ENCODE results near the gene EIF4G3.
"Not testable (repeated sequence)": the region's sequence is repeated elsewhere in the genome, so short reads cannot be mapped to it uniquely, and the experiment has no call there.

EIF4G3 gene

DNA sequence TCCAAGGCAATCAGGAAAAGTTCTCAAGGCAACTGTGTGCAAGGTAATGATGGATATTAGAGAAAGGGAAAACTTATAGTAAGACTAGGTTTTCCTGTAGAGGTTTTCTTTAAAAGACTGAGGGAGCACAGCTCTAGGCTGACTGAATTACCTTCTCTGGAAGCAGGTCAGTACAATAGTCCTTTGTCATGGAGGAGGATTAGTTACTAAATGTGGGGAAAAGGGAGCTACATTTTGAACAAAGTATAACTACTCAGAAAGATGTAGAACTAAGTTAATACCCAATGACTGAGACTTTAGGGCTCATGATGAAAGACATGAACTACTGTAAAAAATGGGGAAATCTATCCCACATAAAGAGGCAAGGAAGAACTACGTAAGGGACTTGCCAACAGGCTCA is 241.0 kb downstream of the EIF4G3 start:
- no peak for DNase-seq (ENCODE audit: low spot score)

DNA sequence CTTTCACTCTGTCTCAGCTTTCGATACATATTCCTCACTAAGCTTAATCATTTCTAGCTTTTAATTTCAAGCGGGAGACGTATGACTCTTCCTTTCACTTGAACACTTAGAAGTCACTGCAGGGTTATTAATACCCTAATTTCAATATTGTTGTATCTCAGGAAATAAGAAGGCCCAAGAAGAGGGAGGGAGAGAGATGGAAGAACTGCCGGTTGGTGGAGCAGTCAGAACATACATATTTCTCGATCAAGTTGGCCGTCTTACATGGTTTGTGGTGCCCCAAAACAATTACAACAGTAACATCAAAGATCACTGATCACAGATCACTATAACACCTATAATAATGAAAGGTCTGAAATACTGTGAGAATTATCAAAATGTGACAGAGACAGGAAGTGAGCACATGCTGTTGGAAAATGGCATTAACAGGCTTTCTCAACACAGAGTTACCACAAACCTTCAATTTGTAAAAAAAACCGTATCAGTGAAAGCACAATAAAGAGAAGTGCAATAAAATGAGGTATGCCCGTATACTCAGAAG is 244.2 kb downstream of the EIF4G3 start:
- DNase-seq (ENCODE audit: low spot score): no peak

DNA sequence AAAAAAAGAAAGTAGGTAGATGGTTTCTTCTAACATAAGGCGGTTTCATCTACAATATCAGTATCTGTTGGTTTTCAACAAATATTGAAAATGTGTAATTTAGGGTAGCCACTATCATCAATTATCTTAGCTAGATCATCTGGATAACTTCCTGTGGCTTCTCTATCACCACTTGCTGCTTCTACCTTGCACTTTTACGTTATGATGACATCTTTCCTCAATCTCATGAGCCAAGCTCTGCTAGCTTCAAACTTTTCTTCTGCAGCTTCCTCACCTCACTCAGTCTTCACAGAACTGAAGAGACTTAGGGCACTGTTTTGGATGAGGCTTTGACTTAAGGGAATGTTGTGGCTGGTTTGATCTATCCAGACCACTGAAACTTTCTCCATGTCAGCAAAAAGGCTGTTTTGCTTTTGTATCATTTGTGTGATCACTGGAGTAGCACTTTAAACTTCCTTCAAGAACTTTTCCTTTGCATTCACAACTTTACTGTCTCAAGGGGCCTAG is 244.7 kb downstream of the EIF4G3 start:
- no peak for DNase-seq (ENCODE audit: low spot score)

DNA sequence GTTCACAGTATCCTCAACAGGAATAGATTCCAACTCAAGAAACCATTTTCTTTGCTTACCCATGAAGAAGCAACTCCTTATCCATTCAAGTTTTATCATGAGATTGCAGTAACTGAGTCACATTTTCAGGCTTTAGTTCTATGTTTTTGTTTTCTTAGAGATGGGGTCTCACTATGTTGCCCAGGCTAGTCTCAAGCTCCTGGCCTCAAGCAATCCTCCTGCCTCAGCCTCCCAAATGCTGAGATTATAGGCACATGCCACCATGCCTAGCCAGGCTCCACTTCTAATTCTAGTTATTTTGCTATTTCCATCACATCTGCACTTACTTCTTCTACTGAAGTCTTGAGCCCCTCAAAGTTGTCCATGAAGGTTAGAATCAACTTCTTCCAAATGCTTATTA is 246.3 kb downstream of the EIF4G3 start:
- DNase-seq (ENCODE audit: low spot score): no peak

DNA sequence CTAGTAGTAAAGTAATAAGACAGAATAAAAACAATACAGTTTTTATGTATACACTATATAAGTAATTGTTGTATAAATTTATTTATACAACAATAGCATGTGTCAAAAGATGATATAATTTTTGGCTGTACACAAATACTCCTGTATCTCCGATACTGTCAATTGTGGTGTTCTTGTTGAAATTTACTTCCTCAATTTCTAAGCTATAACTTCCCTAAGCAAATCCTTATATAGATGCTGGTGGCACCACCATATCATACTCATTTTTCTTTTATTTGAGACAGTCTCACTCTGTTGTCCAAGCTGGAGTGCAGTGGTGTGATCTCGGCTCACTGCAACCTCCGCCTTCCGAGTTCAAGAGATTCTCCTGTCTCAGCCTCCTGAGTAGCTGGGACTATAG is 248.6 kb downstream of the EIF4G3 start:
- no peak for DNase-seq (ENCODE audit: low spot score)

DNA sequence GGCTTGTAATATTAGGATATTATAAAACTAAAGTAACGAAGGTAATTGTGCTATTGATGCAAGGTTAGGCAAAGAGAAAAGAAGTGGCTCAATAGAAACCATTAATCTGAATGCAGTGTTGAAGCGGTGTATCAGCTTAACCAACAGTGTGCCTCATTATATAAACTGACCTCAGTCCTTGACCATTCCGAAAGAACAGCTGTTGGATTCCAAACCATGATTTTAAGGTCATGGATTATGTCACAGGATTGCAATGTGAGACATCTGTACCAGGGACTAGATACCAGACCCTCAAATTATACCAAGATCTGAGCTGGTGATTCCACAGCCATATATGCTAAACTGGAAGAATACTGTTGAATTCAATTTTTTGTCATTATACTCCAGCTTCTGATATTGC is 255.4 kb downstream of the EIF4G3 start:
- DNase-seq (ENCODE audit: low spot score): no peak

DNA sequence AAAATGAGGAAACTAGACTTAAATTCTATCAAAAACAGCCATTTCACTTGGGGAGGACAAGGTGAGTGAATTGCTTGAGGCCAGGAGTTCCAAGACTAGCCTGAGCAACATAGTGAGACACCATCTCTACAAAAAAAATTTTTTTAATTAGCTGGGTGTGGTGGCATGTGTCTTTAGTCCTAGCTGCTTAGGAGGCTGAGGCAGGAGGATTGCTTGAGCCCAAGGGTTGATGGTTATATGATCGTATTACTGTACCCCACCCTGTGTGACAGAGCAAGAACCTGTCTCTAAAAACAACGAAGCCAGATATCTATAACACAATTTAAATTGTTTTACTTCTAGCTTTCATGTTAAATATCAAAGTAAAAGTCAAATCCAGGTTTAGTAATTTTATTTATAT is 263.5 kb downstream of the EIF4G3 start:
- DNase-seq (ENCODE audit: low spot score): no peak

DNA sequence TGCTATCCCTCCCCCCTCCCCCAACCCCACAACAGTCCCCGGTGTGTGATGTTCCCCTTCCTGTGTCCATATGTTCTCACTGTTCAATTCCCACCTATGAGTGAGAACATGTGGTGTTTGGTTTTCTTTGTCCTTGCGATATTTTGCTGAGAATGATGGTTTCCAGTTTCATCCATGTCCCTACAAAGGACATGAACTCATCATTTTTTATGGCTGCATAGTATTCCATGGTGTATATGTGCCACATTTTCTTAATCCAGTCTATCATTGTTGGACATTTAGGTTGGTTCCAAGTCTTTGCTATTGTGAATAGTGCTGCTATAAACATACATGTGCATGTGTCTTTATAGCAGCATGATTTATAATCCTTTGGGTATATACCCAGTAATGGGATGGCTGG is 269.2 kb downstream of the EIF4G3 start:
- DNase-seq (ENCODE audit: low spot score): not testable (repeated sequence)

DNA sequence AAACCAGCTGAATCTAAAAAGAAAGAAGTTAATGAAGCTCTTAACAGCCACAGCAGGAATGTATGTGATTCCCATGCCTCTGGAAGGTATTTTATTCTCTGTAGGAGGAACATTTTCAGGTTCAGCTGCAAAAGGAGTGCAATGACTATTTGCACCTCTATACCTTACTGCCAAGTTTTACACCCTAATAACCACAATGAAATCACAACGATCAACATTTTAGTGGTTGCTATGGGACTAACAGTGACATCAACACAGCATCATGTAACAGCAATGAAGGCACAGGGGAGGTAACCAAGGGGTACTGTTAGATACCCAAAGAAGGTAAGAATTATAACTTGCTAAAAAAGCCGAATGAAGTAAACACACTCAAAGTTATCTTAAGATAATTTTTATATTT is 273.3 kb downstream of the EIF4G3 start:
- DNase-seq (ENCODE audit: low spot score): no peak

DNA sequence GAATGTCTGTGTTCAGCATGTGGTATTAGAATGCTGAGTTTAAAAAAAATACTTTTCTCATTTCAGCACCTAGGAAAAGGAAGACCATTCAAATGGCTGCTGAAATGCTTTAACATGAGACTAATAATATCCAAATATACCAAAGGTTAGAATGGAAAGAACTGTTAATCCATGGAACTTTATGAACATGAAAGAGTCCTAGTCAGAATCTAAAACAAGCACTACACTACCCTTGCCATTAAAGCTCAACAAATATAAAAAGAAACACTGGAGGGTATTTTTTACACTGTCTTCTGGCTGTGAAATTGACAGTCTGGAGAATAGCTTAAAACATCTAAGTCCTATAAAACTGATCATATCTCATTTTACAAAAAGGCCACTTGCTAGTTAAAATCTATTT is 276.6 kb downstream of the EIF4G3 start:
- DNase-seq (ENCODE audit: low spot score): no peak

DNA sequence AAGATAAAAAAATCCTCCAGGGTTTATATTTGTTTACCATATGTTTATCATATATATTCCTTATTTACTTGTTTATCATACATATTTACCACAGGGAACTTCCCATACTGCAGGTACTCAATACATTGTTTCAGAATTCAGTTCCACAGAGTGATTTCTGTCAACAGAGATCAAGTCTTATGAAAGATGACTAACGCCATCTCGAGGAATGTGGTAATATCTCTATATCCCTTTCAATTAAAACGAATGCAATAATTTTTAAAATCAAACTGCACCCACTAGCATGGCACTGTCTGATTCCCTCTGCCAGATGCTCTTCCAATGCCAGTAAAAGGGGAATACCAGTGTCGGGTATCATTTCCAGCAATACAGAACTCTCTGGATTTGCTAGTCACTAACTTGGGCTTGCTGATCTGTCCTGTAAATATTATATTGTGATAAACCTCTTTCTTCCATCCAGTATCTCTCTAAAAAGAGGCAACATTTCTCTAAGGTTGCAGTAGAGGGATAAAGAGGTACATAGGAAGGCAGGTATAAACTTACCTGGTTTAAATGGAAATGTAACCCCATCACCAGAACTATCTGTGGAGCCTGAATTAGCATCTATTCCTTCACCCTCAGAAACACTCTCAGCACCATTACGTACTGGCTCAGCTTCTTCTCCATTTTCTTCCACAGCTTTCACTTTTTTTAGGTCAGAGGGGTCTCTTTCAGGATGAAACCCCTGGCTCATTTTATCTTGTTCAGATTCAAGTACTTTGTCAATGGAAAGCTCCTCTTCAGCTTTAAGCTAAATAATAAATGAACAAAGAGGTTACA is 277.3 kb downstream of the EIF4G3 start:
- no peak for DNase-seq (ENCODE audit: low spot score)

DNA sequence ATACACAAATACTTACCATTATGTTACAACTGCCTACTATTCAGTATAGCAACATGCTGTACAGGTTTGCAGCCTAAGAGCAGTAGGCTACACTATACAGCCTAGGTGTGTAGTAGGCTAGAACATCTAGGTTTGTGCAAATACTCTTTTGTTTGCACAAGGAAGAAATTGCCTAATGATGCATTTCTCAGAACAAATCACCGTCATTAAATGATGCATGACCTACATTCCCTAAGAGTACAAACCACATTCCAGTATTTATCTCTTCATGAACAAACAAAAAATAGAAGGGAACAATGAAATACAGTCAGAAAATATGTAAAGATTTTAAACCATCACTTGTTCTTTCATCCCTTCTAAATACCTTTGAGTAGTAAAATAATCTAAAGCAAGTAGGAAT is 279.9 kb downstream of the EIF4G3 start:
- no peak for DNase-seq (ENCODE audit: low spot score)

DNA sequence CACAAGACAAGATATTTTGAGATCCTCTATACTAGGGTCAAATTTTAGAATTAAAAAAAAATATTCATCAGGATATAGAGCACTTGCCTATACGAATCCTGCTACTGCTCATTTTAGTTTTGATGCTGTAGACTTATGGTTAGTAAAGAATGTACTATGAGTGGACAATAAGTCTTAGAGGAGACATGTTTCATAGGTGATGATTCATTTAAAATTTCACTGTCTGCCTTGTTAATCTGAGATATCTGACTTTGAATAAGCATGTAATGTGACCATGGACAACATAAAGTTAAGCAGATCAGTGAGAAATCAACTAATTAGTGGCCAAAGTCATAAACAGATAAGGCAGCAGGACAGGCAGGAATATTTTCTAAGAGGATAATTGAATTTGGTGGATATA is 282.8 kb downstream of the EIF4G3 start:
- DNase-seq (ENCODE audit: low spot score): no peak

DNA sequence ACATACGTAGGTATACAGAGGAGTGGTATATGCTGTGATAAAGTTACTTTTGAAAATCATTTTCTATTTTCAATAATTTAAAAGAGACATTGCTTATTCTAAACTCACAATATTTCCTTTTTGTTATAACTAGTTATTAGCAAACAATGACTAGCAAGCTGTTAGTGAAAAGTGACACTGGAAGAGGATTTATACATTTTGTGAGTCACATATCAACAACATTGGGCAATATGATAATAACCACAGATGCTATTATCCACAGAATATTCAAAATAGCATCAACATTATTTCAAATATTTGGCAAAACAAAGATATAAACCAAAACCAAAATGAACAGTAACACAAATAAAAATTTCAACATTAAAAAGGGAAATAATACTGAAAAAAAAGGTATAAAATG is 285.6 kb downstream of the EIF4G3 start:
- DNase-seq (ENCODE audit: low spot score): no peak

DNA sequence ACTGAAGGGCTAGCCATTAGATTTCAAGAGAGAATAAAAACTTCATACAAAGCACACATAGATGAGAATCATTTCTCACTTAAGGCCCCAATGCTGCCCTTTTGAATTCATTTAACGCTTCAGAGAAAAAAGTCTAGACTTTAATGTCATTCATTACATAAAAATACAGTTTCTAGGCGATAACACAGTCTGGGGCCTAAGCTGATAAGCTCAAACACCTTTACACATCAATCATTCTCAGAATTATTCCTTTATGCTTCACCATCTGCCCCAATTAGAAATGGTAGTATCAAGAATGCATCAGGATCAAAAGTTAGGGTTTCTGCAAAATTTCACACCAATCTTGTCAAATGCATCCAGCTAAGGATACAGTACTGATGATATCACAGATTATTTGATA is 289.5 kb downstream of the EIF4G3 start:
- DNase-seq (ENCODE audit: low spot score): no peak

DNA sequence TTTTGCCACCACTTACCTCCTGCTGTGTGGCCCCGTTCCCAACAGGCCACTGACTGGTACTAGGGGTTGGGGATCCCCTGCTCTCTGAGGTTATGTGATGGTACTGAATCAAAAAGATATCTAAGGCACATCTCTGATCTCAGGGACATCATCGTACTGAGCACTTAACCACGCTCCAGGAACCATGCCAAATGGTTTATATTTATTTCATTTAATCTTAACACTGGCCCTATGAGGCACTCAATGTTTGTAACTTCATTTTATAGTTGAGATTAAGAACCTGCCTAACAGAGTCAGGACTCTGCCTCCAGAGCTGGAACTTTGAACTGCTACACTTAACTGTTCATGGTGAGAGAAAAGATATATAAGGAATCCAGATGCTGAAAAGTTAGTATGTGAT is 291.6 kb downstream of the EIF4G3 start:
- no peak for DNase-seq (ENCODE audit: low spot score)

DNA sequence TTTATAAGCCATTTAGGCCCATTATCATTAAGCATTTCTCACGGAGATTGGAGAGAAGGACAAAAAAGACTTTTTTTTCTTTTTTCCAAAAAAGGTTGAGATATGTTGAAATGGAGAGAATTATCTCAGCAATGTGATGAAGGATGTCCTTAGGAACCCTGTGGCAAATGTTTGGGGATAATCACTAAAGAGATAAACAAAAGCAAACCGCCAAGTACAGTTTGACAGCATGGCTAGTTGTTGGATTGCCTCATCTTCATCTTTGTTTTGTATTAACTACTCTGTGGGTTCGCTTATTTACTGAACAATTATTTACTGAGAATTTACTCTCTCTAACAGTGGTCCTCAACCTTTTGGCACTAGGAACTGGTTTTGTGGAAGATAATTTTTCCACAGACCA is 292.2 kb downstream of the EIF4G3 start:
- no peak for DNase-seq (ENCODE audit: low spot score)

DNA sequence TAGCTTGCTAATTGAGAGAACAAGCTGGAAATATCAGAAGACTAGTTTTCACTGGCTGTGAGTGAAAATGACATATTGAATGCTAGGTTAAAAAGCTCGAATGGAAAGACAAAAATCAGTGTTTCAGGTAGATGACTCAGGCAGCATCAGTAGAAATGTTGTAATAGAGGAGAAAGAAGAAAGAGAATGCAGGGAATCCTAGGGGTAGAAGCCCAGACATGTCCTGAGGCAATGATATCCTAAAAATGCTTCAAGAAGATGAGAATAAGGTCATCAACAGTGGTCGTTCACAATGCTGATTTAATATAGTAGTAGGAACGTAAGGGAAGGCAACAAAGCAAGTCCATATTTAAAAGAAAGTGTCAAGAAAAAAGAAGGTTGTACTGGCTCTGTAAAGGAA is 292.9 kb downstream of the EIF4G3 start:
- DNase-seq (ENCODE audit: low spot score): no peak

DNA sequence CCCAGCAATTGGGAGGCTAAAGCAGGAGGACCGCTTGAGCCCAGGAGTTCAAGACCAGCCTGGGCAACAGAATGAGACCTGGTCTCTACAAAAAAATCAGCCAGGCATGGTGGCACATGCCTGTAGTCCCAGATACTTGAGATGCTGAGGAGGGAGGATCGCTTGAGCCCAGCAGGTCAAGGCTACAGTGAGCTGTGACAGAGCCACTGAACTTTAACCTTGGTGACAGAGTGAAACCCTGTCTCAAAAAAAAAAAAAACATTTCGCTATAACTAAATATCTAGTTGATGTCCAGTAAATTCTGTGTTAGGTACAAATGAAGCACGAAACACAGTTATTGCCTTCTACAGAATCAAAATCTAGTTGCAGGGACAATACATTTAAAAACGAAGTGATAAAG is 293.9 kb downstream of the EIF4G3 start:
- no peak for DNase-seq (ENCODE audit: low spot score)

DNA sequence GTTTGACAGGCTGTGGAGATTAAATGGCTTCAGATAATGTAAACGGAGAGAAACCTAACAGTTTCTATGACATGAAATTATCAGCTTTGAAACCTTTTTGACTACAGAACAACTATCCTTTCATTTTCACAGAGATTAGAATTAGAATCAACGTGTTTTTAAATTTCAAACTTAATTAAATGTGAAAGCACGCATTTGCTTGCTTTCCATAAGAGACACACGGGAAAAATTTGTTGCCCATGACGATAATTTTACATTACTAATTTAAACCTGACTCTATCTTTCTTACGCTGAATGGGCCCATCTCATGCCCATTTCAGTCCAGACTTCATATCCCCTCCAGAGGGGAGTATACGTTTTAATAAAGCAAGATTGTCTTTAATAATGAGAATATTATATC is 297.9 kb downstream of the EIF4G3 start:
- no peak for DNase-seq (ENCODE audit: low spot score)

DNA sequence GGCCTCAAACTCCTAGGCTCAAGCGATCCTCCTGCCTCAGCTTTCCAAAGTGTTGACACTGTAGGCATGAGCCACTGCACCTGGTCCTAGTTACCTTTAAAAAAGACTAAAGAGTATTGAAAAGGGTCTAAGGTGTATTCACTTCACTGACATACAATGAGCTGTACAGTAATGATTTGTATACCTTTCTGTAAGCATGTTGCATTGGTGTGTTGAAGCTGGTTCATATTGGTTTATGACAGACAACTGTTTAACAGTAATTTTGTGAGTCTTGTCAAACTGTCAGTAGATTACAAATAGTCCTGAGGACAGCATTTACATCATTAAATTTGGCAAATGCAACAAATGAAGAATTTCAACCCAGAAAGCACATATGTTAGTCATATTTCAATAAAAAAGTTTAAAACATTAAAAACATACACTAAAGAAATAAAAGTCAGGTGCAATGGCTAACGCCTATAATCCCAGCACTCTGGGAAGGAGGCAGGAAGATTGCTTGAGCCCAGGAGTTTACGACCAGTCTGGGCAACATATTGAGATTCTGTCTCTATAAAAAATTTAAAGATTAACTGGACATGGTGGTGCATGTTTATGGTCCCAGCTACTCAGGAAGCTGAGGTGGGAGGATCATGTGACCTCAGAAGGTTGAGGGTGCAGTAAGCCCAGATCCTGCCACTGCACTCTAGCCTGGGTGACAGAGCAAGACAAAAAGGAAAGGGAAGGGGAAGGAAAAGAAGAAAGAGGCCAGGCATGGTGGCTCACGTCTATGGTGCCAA is 301.3 kb downstream of the EIF4G3 start:
- DNase-seq (ENCODE audit: low spot score): no peak

DNA sequence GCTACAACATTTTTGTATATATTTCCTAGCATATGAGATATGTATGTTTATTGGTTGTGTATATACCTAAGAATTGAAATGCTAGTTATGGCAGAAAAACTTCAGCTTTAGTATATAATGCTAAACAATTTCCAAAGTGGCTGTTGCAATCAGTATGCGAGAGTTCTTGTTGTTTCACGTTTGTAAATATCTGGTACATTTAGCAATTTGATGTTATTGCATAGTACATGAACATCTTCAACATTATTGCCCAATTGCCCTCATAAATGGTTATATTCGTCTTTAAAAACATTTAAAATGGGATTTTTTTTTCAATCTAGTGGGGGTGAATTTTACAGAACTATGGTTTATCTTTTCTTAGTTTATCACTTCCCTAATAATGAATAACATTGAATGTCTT is 303.4 kb downstream of the EIF4G3 start:
- no peak for DNase-seq (ENCODE audit: low spot score)

DNA sequence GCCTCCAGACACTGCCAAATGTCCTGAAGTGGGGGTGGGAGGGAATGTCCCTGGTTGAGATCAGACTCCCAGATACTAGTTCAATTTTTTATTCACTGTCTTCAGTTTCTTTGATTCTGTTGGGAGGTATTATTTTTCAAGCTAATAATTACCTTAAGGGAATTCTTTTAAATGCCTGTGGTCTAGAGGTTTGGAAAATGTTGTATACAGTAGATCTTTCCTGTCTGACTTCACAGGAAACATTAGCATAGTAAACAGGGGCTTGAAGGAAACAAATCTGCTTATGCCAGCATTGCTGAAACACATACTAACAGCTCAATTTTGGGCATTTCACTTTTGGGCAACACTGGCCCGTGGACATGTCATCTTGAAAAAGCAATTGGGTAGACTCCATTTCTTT is 305.3 kb downstream of the EIF4G3 start:
- no peak for DNase-seq (ENCODE audit: low spot score)

Data from hepatic stellate cell (primary cell).